SJSA1 (cell line): ENCODE results near the gene SRRM1. TPM values are rescaled to one million over a fixed set of nuclear protein-coding genes. Genes with fewer than 3 reads are reported as not detected.
"Not testable (repeated sequence)": the region's sequence is repeated elsewhere in the genome, so short reads cannot be mapped to it uniquely, and the experiment has no call there.

Experiments used
- DNase-seq, 2 experiments: peaks; one replicate each; pipeline ENCODE4 v3.0.0-alpha.2; 2015 to 2020; ENCODE audit warnings: low spot score in 2 of 2, low read depth in 1 of 2
- H3K27ac ChIP-seq: fragments of 250-450 bp; sonication (Bioruptor Pico); 2 replicates; pipeline ENCODE4 v1.5.1; 2020; ENCODE audit warnings: mild to moderate bottlenecking, moderate library complexity
- H3K27me3 ChIP-seq: fragments of 250-450 bp; sonication (Bioruptor Pico); replicated peaks from 2 replicates; pipeline ENCODE4 v1.5.1; 2020; ENCODE audit warnings: mild to moderate bottlenecking, moderate library complexity
- H3K36me3 ChIP-seq: fragments of 250-450 bp; sonication (Bioruptor Pico); 2 replicates; pipeline ENCODE4 v1.5.1; 2020; ENCODE audit warnings: mild to moderate bottlenecking
- H3K4me1 ChIP-seq: fragments of 250-450 bp; sonication (Bioruptor Pico); replicated peaks from 2 replicates; pipeline ENCODE4 v1.6.1; 2021; ENCODE audit warnings: mild to moderate bottlenecking
- H3K4me3 ChIP-seq: fragments of 250-450 bp; sonication (Bioruptor Pico); 2 replicates; pipeline ENCODE4 v1.5.1; 2020; ENCODE audit warnings: mild to moderate bottlenecking
- H3K9me3 ChIP-seq: fragments of 250-450 bp; sonication (Bioruptor Pico); replicated peaks from 2 replicates; pipeline ENCODE4 v1.5.1; 2020; ENCODE audit warnings: mild to moderate bottlenecking
- total RNA-seq: library from RNA; depleted of rRNA; stranded (reverse); fragments of >200 nt; shearing (Covaris generic); gene quantifications from 2 replicates; pipeline ENCODE4 v1.2.3, GENCODE V29; 2014; rRNA removed

SRRM1 gene
- total RNA-seq, 1 experiment from 2014 or later = 35.9 TPM

DNA sequence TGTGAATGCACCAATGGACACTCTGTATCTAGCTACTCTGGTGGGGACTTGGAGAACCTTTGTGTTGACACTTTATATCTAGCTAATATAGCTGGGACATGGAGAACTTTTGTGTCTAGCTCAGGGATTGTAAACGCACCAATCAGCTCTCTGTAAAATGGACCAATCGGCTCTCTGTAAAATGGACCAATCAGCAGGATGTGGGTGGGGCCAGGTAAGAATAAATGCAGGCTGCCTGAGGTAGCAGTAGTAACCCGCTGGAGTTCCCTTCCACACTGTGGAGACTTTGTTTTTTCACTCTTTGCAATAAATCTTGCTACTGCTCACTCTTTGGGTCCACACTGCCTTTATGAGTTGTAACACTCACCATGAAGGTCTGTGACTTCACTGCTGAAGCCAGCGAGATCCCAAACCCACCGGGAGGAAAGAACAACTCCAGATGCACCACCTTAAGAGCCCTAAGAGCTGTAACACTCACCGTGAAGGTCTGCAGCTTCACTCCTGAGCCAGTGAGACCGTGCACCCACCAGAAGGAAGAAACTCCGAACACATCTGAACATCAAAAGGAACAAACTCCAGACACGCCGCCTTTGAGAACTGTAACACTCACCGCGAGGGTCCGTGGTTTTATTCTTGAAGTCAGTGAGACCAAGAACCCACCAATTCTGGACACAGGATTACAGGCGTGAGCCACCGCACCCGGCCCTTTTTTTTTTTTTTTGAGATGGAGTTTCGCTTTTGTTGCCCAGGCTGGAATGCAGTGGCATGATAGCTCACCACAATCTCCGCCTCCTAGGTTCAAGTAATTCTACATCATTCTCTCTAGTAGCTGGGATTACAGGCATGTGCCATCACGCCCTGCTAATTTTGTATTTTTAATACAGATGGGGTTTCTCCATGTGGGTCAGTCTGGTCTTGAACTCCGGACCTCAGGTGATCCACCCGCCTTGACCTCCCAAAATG is 79.3 kb downstream of the SRRM1 start:
- not testable (repeated sequence) for H3K9me3 ChIP-seq, H3K27me3 ChIP-seq, H3K36me3 ChIP-seq
- peak; percentile 46 to 76 for DNase-seq
- peak overlapping the region; percentile 70 for H3K27ac ChIP-seq
- H3K4me3 ChIP-seq = peak overlapping the region; percentile 35
- peaks cover 69% of the 10 kb centered on the region for H3K4me1 ChIP-seq

Other genes starting within 250 kb of the SRRM1 start
- gene STPG1, start 229.5 kb upstream of the SRRM1 start, total RNA-seq = 16.5 and 17.5 TPM in 2 replicates
- gene NIPAL3, start 227.5 kb upstream of the SRRM1 start, total RNA-seq = 25.6 and 44.2 TPM in 2 replicates
- gene RCAN3, start 140.5 kb upstream of the SRRM1 start, total RNA-seq = 13.4 and 17.7 TPM in 2 replicates
- gene NCMAP, start 87.2 kb upstream of the SRRM1 start, total RNA-seq = 0.05 TPM in 1 of 2 replicates, not detected in the other
- gene CLIC4, start 102.1 kb downstream of the SRRM1 start, total RNA-seq = 381 and 457 TPM in 2 replicates